ENCODE results near the gene SPTBN5. TPM values are rescaled to one million over a fixed set of nuclear protein-coding genes. Genes with fewer than 3 reads are reported as not detected.

The SPTBN5 gene
- polyA plus RNA-seq, 1 donor from 2014 or later: 0.01 TPM

- peaks cover 3% of the 10 kb centered on the region for H3K79me2 ChIP-seq (replicated peaks; ENCODE audit: insufficient read depth, low read length)
- no peak overlapping the region for H2AFZ ChIP-seq (ENCODE audit: low read depth, low read length)
- H4K20me1 ChIP-seq (ENCODE audit: insufficient read depth): no peaks in the 10 kb centered on the region
- H3K27ac ChIP-seq (ENCODE audit: low read length): no peak overlapping the region
- no peaks in the 10 kb centered on the region for H3K27me3 ChIP-seq (ENCODE audit: insufficient read depth, low read depth, low read length)
- no peaks in the 10 kb centered on the region for H3K9me3 ChIP-seq (ENCODE audit: low read length)
- no peak for TF ChIP-seq RAD21 (conservative IDR thresholded peaks at IDR 0.05)
- TF ChIP-seq TAF1 (IDR thresholded peaks at IDR 0.05; ENCODE audit: low read depth): no peak
- no peak for TF ChIP-seq EZH2 (IDR thresholded peaks at IDR 0.05; ENCODE audit: borderline replicate concordance, insufficient read depth, low read length, poor library complexity, severe bottlenecking)
- TF ChIP-seq SMC3 (conservative IDR thresholded peaks at IDR 0.05; ENCODE audit: poor library complexity): no peak
- TF ChIP-seq EP300 (conservative IDR thresholded peaks at IDR 0.05; ENCODE audit: poor library complexity, severe bottlenecking): no peak
- TF ChIP-seq POLR2AphosphoS5 (IDR thresholded peaks at IDR 0.05): no peak
- TF ChIP-seq CTCF (IDR thresholded peaks at IDR 0.05; ENCODE audit: poor library complexity, severe bottlenecking): no peak
- TF ChIP-seq REST (IDR thresholded peaks at IDR 0.05; ENCODE audit: borderline replicate concordance): no peak
- no peak for TF ChIP-seq MXI1 (conservative IDR thresholded peaks at IDR 0.05; ENCODE audit: poor library complexity, severe bottlenecking)
- no peak overlapping the region for H3K9ac ChIP-seq (ENCODE audit: low read length)
- no peak overlapping the region for H3K4me3 ChIP-seq (ENCODE audit: low read length)
- no peaks in the 10 kb centered on the region for H3K9me2 ChIP-seq (ENCODE audit: insufficient read depth, low read length)
- no peaks in the 10 kb centered on the region for H3F3A ChIP-seq (ENCODE audit: insufficient read depth, low read length, poor library complexity, severe bottlenecking)
- no peaks in the 10 kb centered on the region for H3K36me3 ChIP-seq (ENCODE audit: insufficient read depth, low read length)
- no peak overlapping the region for H3K4me2 ChIP-seq (ENCODE audit: low read length)
Observed at GRCh38 chr15:41829959-41830646, 63.8 kb downstream of the SPTBN5 start.

GRCh38 chr15:41828807-41829141 lies 65.1 kb downstream of the SPTBN5 start:
- Histone ChIP-seq H3K4me3 (ENCODE audit: low read length) (peak overlapping the region; percentile 97), H2AFZ (ENCODE audit: low read depth, low read length) (no peak overlapping the region), H3K4me2 (ENCODE audit: low read length) (peak overlapping the region; percentile 71), H3K27me3 (ENCODE audit: insufficient read depth, low read depth, low read length) (no peaks in the 10 kb centered on the region), H4K20me1 (ENCODE audit: insufficient read depth) (no peaks in the 10 kb centered on the region), H3K36me3 (ENCODE audit: insufficient read depth, low read length) (no peaks in the 10 kb centered on the region), H3K9me2 (ENCODE audit: insufficient read depth, low read length) (no peaks in the 10 kb centered on the region), H3K9me3 (ENCODE audit: low read length) (no peaks in the 10 kb centered on the region), H3K79me2 (replicated peaks; ENCODE audit: insufficient read depth, low read length) (peaks cover 3% of the 10 kb centered on the region), H3K9ac (ENCODE audit: low read length) (peak overlapping the region; percentile 84), H3F3A (ENCODE audit: insufficient read depth, low read length, poor library complexity, severe bottlenecking) (no peaks in the 10 kb centered on the region), H3K27ac (ENCODE audit: low read length) (peak overlapping the region; percentile 62)
- no peak for TF ChIP-seq CTCF (IDR thresholded peaks at IDR 0.05; ENCODE audit: poor library complexity, severe bottlenecking)
- no peak for TF ChIP-seq EZH2 (IDR thresholded peaks at IDR 0.05; ENCODE audit: borderline replicate concordance, insufficient read depth, low read length, poor library complexity, severe bottlenecking)
- TF ChIP-seq REST (IDR thresholded peaks at IDR 0.05; ENCODE audit: borderline replicate concordance): no peak
- TF ChIP-seq SMC3 (conservative IDR thresholded peaks at IDR 0.05; ENCODE audit: poor library complexity): no peak
- no peak for TF ChIP-seq TAF1 (IDR thresholded peaks at IDR 0.05; ENCODE audit: low read depth)
